H1 (cell line): ENCODE data around the gene FOSL1. TPM values are rescaled to one million over a fixed set of nuclear protein-coding genes. Genes with fewer than 3 reads are reported as not detected.

ENCODE experiments used
- CTCF ChIA-PET: fragments of 300-600 bp; sonication (Branson Sonifier 250); formaldehyde crosslinking; loops from one replicate; lab custom pipeline; 2021; ENCODE audit not compliant: partially characterized antibody; lab: Charles Lee
- POLR2A ChIA-PET: fragments of 300-600 bp; sonication (Branson Sonifier 250); formaldehyde crosslinking; loops from one replicate; lab custom pipeline; 2021; ENCODE audit warnings: inconsistent platforms; ENCODE audit not compliant: partially characterized antibody; lab: Charles Lee
- DNase-seq, 2 experiments: peaks; one replicate each; pipeline versions ENCODE4 v3.0.0 to v3.0.0-alpha.2; 2010 to 2022; ENCODE audit warnings: low spot score in 2 of 2, low read depth in 1 of 2, mixed read lengths in 1 of 2
- FAIRE-seq: peaks from 2 replicates; lab custom pipeline; 2011; peaks lifted over from hg19 to GRCh38; lab: Jason Lieb, UNC
- H2AFZ ChIP-seq: 2 replicates; pipeline ENCODE4 v1.8.1; 2012; ENCODE audit warnings: low read length, inconsistent platforms
- H2AK5ac ChIP-seq: 2 replicates; pipeline ENCODE4 v1.6.1; 2013; ENCODE audit warnings: low read depth, low read length
- H2BK120ac ChIP-seq: replicated peaks from 2 replicates; pipeline ENCODE3; 2013; ENCODE audit warnings: low read depth, low read length, inconsistent platforms
- H2BK12ac ChIP-seq: 2 replicates; pipeline ENCODE4 v1.6.1; 2013; ENCODE audit warnings: low read depth, low read length
- H2BK15ac ChIP-seq: 2 replicates; pipeline ENCODE4 v1.6.1; 2013; ENCODE audit warnings: low read length
- H2BK20ac ChIP-seq: 2 replicates; pipeline ENCODE4 v1.6.1; 2013; ENCODE audit warnings: low read length
- H2BK5ac ChIP-seq: 2 replicates; pipeline ENCODE4 v1.6.1; 2013; ENCODE audit warnings: low read depth, low read length
- H3K14ac ChIP-seq: 2 replicates; pipeline ENCODE4 v1.6.1; 2013; ENCODE audit warnings: inconsistent platforms; ENCODE audit not compliant: insufficient read length
- H3K18ac ChIP-seq: 2 replicates; pipeline ENCODE4 v1.6.1; 2013; ENCODE audit warnings: low read length; ENCODE audit errors: extremely low read depth
- H3K23ac ChIP-seq: 2 replicates; pipeline ENCODE4 v1.6.1; 2013; ENCODE audit warnings: inconsistent platforms; ENCODE audit not compliant: insufficient read length
- H3K23me2 ChIP-seq: 2 replicates; pipeline ENCODE4 v1.6.1; 2013; ENCODE audit warnings: low read depth, low read length
- H3K27ac ChIP-seq: 2 replicates; pipeline ENCODE4 v1.6.1; 2011; ENCODE audit warnings: low read depth, low read length, inconsistent platforms
- H3K27me3 ChIP-seq, 4 experiments: replicated peaks in 1 of 4; 1 replicate in 1 of 4; 2 replicates in 3 of 4; pipeline versions ENCODE4 v1.6.1 to v1.8.1; 2011 to 2013; ENCODE audit warnings: low read length in 3 of 4, mild to moderate bottlenecking in 3 of 4, inconsistent platforms in 2 of 4, mixed read lengths in 2 of 4, moderate library complexity in 1 of 4; ENCODE audit not compliant: control insufficient read depth in 3 of 4, insufficient read depth in 3 of 4; ENCODE audit errors: extremely low read depth in 1 of 4
- H3K36me3 ChIP-seq, 4 experiments: 2 replicates each; pipeline versions ENCODE4 v1.6.1 to v1.8.1; 2011 to 2013; ENCODE audit warnings: mild to moderate bottlenecking in 4 of 4, low read length in 3 of 4, moderate library complexity in 2 of 4, control low read depth in 1 of 4, inconsistent platforms in 1 of 4; ENCODE audit not compliant: insufficient read depth in 4 of 4, control insufficient read depth in 2 of 4
- H3K4ac ChIP-seq: replicated peaks from 2 replicates; pipeline ENCODE3; 2013; ENCODE audit warnings: low read length, low read depth, mixed read lengths, inconsistent platforms; ENCODE audit not compliant: insufficient read length
- H3K4me1 ChIP-seq, 4 experiments: replicated peaks in 1 of 4; 1 replicate in 1 of 4; 2 replicates in 3 of 4; pipeline versions ENCODE4 v1.6.1 to v1.8.1; 2011 to 2013; ENCODE audit warnings: low read length in 3 of 4, inconsistent platforms in 2 of 4, mixed read lengths in 1 of 4; ENCODE audit not compliant: insufficient read depth in 4 of 4, control insufficient read depth in 3 of 4
- H3K4me2 ChIP-seq, 2 experiments: 2 replicates each; pipeline versions ENCODE4 v1.6.1 to v1.8.1; 2011 to 2013; ENCODE audit warnings: low read depth in 2 of 2, low read length in 2 of 2, control low read depth in 1 of 2, inconsistent platforms in 1 of 2, mild to moderate bottlenecking in 1 of 2; ENCODE audit not compliant: insufficient read depth in 1 of 2
- H3K4me3 ChIP-seq, 4 experiments: fragments of 200-600, 300-600 bp in 1 of 4; sonication (generic), shearing (Covaris generic), sonication (Bioruptor Twin) in 1 of 4; 2 replicates each; pipeline versions ENCODE4 v1.5.1 to v1.8.1; 2011 to 2016; ENCODE audit warnings: low read length in 4 of 4, low read depth in 3 of 4, control low read depth in 2 of 4, inconsistent platforms in 2 of 4, mild to moderate bottlenecking in 2 of 4, mixed read lengths in 1 of 4, moderate library complexity in 1 of 4; ENCODE audit not compliant: insufficient read depth in 2 of 4; ENCODE audit errors: extremely low read depth in 1 of 4
- H3K56ac ChIP-seq: replicated peaks from 2 replicates; pipeline ENCODE3; 2013; ENCODE audit warnings: low read depth, mild to moderate bottlenecking, mixed read lengths, low read length, inconsistent platforms; ENCODE audit not compliant: insufficient read length
- H3K79me1 ChIP-seq: 2 replicates; pipeline ENCODE4 v1.6.1; 2013; ENCODE audit warnings: low read depth, low read length, control low read depth
- H3K79me2 ChIP-seq, 2 experiments: 2 replicates each; pipeline versions ENCODE4 v1.6.1 to v1.8.1; 2012 to 2013; ENCODE audit warnings: low read length in 2 of 2, mild to moderate bottlenecking in 2 of 2, inconsistent platforms in 1 of 2; ENCODE audit not compliant: insufficient read depth in 2 of 2, control insufficient read depth in 1 of 2
- H3K9ac ChIP-seq, 4 experiments: replicated peaks in 1 of 4; 1 replicate in 1 of 4; 2 replicates in 3 of 4; pipeline versions ENCODE4 v1.6.1 to v1.8.1; 2011 to 2013; ENCODE audit warnings: low read depth in 3 of 4, low read length in 3 of 4, control low read depth in 2 of 4, mild to moderate bottlenecking in 2 of 4, moderate library complexity in 2 of 4, inconsistent platforms in 1 of 4; ENCODE audit errors: extremely low read depth in 1 of 4
- H3K9me3 ChIP-seq, 2 experiments: 2 replicates each; pipeline versions ENCODE4 v1.6.1 to v1.8.1; 2012 to 2013; ENCODE audit warnings: mild to moderate bottlenecking in 2 of 2, moderate library complexity in 2 of 2, control low read depth in 1 of 2, inconsistent platforms in 1 of 2, low read depth in 1 of 2, low read length in 1 of 2, mixed read lengths in 1 of 2; ENCODE audit not compliant: insufficient read depth in 2 of 2
- H4K20me1 ChIP-seq, 2 experiments: replicated peaks in 1 of 2; 2 replicates each; pipeline versions ENCODE3 to v1.8.1; 2011 to 2013; ENCODE audit warnings: inconsistent platforms in 2 of 2, low read length in 2 of 2, mild to moderate bottlenecking in 1 of 2; ENCODE audit not compliant: insufficient read depth in 2 of 2, control insufficient read depth in 1 of 2
- H4K5ac ChIP-seq: 2 replicates; pipeline ENCODE4 v1.6.1; 2013; ENCODE audit warnings: low read length, low read depth, mixed read lengths, inconsistent platforms; ENCODE audit not compliant: insufficient read length
- H4K8ac ChIP-seq: 2 replicates; pipeline ENCODE4 v1.8.0; 2013; ENCODE audit warnings: mild to moderate bottlenecking, moderate library complexity, low read length, inconsistent platforms; ENCODE audit not compliant: insufficient read depth; ENCODE audit errors: extremely low read depth
- H4K91ac ChIP-seq: replicated peaks from 2 replicates; pipeline ENCODE3; 2013; ENCODE audit warnings: low read length, mixed read lengths, inconsistent platforms; ENCODE audit not compliant: insufficient read length
- BRCA1 ChIP-seq: IDR thresholded peaks from 2 replicates; pipeline ENCODE4 v1.6.1; 2012; ENCODE audit warnings: low read depth, low read length, improper control_type of control experiment
- CBX8 ChIP-seq: fragments of 300-800, 300-1000 bp; sonication (generic); IDR thresholded peaks from 2 replicates; pipeline ENCODE4 v1.7.1; 2016; ENCODE audit warnings: low read depth, low read length, borderline replicate concordance
- CREB1 ChIP-seq: IDR thresholded peaks from 2 replicates; pipeline ENCODE4 v1.6.1; 2012; ENCODE audit warnings: inconsistent platforms
- E2F6 ChIP-seq: IDR thresholded peaks from 2 replicates; pipeline ENCODE4 v1.6.1; 2012; ENCODE audit warnings: inconsistent platforms
- EZH2 ChIP-seq: fragments of 200-600 bp; sonication (generic); IDR thresholded peaks from 2 replicates; pipeline ENCODE4 v1.7.1; 2012; ENCODE audit warnings: low read depth, mild to moderate bottlenecking, moderate library complexity, low read length, inconsistent platforms; ENCODE audit not compliant: severe bottlenecking
- KDM5A ChIP-seq: fragments of 200-600 bp; IDR thresholded peaks from 2 replicates; pipeline ENCODE4 v1.7.1; 2012; ENCODE audit warnings: mild to moderate bottlenecking, low read length, inconsistent platforms, mixed read lengths
- PHF8 ChIP-seq: fragments of 200-600 bp; sonication (generic); conservative IDR thresholded peaks from 2 replicates; pipeline ENCODE4 v1.7.1; 2012; ENCODE audit warnings: low read depth, mild to moderate bottlenecking, inconsistent platforms, low read length, moderate library complexity
- RAD21 ChIP-seq, 2 experiments: IDR thresholded peaks in 1 of 2; conservative IDR thresholded peaks in 1 of 2; 2 replicates each; pipeline ENCODE4 v1.6.1; 2011; ENCODE audit warnings: low read depth in 2 of 2, low read length in 2 of 2, improper control_type of control experiment in 1 of 2, inconsistent platforms in 1 of 2, mild to moderate bottlenecking in 1 of 2, moderate library complexity in 1 of 2
- SIX5 ChIP-seq: IDR thresholded peaks from 2 replicates; pipeline ENCODE4 v1.6.1; 2011; ENCODE audit warnings: mild to moderate bottlenecking, low read depth, low read length
- SP4 ChIP-seq: IDR thresholded peaks from 2 replicates; pipeline ENCODE4 v1.6.1; 2012; ENCODE audit warnings: low read length, inconsistent platforms
- SRF ChIP-seq: IDR thresholded peaks from 2 replicates; pipeline ENCODE4 v1.6.1; 2011; ENCODE audit warnings: mild to moderate bottlenecking, low read depth, low read length, moderate library complexity
- SUZ12 ChIP-seq: fragments of 200-600 bp; sonication (generic); IDR thresholded peaks from 2 replicates; pipeline ENCODE4 v1.6.1; 2012; ENCODE audit warnings: mild to moderate bottlenecking, inconsistent platforms, low read length, moderate library complexity, mixed read lengths
- TBP ChIP-seq: IDR thresholded peaks from 2 replicates; pipeline ENCODE4 v1.6.1; 2011; ENCODE audit warnings: low read depth, low read length, improper control_type of control experiment
- WGBS, 2 experiments: shearing (Covaris generic) in 1 of 2; methylation state at CpG; one replicate each; pipeline versions ENCODE4 v1.1.6 to v1.1.7; 2013 to 2015; ENCODE audit warnings: low lambda C conversion rate in 2 of 2, mixed read lengths in 2 of 2, inconsistent platforms in 1 of 2, low coverage in 1 of 2, missing lambda C conversion rate in 1 of 2; ENCODE audit not compliant: insufficient replicate concordance in 2 of 2, insufficient coverage in 1 of 2, insufficient read length in 1 of 2; ENCODE audit errors: extremely low coverage in 1 of 2, missing lambda C conversion rate in 1 of 2; 5-methylcytosine and 5-hydroxymethylcytosine counted together
- polyA plus RNA-seq, 7 experiments: library from polyadenylated mRNA; depleted of rRNA in 3 of 7; stranded (reverse) in 5 of 7; unstranded in 2 of 7; fragments of >200 nt in 5 of 7; fragments of 200-250 nt in 2 of 7; gene quantifications; 1 replicate in 5 of 7; 2 replicates in 1 of 7; 4 replicates in 1 of 7; pipeline versions ENCODE4 v1.2.1 to v1.2.3, GENCODE V29; 2011 to 2013; ENCODE audit warnings: missing spikeins in 2 of 7, mixed read lengths in 2 of 7
- total RNA-seq: library from RNA; stranded (reverse); fragmentation: NEBNext Ultra II Directional; extraction: Animal tissue kit (Norgen Biotek cat#: 25700); gene quantifications from 2 replicates; pipeline ENCODE4 v1.2.1, GENCODE V29; 2021

The FOSL1 gene
- total and polyA plus RNA-seq, 2 of the 8 experiments (the other 6 are each of a cell fraction or from before 2014, with no cell fraction given) = 6.3 to 7.2 TPM

GRCh38 chr11:65849771-65850216 lies 50.4 kb downstream of the FOSL1 start:
- Histone ChIP-seq H4K8ac (no peak overlapping the region), H3K79me2 (peaks cover 0 to 10% of the 10 kb centered on the region in 2 experiments; a peak in 2 of 4 replicates), H4K20me1 (peaks cover 12 to 14% of the 10 kb centered on the region in 2 experiments), H3K4me1 (peaks cover 0 to 4% (median under 1%) of the 10 kb centered on the region in 4 experiments; a peak in 5 of 7 replicates), H2BK120ac (no peak overlapping the region), H3K79me1 (peaks cover 7% of the 10 kb centered on the region), H3K4me2 (no peak overlapping the region), H3K4ac (no peak overlapping the region), H2AK5ac (no peak overlapping the region), H2BK20ac (no peak overlapping the region), H3K36me3 (peaks cover 6 to 20% (median 16%) of the 10 kb centered on the region in 4 experiments), H4K5ac (no peak overlapping the region), H3K4me3 (no peak overlapping the region), H3K14ac (no peak overlapping the region), H3K27ac (no peak overlapping the region), H3K27me3 (no peaks in the 10 kb centered on the region; a peak in 1 of 7 replicates), H3K23me2 (no peaks in the 10 kb centered on the region), H3K23ac (no peak overlapping the region), H2BK5ac (peak overlapping the region; percentile 77; the same call in 1 of the 2 replicates), H3K56ac (no peak overlapping the region), H2BK15ac (no peak overlapping the region), H3K18ac (no peak overlapping the region), H2AFZ (no peak overlapping the region), H3K9me3 (peaks cover 7 to 10% of the 10 kb centered on the region in 2 experiments; a peak in 2 of 4 replicates), H4K91ac (no peak overlapping the region), H2BK12ac (no peak overlapping the region), H3K9ac (no peak overlapping the region)
- CTCF ChIA-PET = interaction anchor here (0.8 to 15.2 kb wide), 16 partner anchors 8 to 186 kb away, joined by 3 to 283 read pairs (median 14); partner anchors contain the start of genes AP5B1, CCDC85B, CFL1 and CTSW
- POLR2A ChIA-PET = interaction anchor here (1.0 to 38.3 kb wide), 10 partner anchors 11 to 186 kb away, joined by 3 to 1071 read pairs (median 6); partner anchors contain the start of genes CCDC85B, CFL1, CTSW and EFEMP2
- WGBS, 2 experiments = 84% methylated on average over 13 of the region's 16 CpGs; no CpG with 5 or more reads in 1 of the 2 experiments
- no peak for FAIRE-seq
- DNase-seq = no peak
- TF ChIP-seq KDM5A = no peak
- TF ChIP-seq SIX5 = no peak
- TF ChIP-seq EZH2 = no peak
- TF ChIP-seq E2F6 = no peak
- TF ChIP-seq BRCA1 = no peak
- TF ChIP-seq TBP = no peak
- no peak for TF ChIP-seq CREB1
- no peak for TF ChIP-seq SP4
- TF ChIP-seq SUZ12 = no peak
- TF ChIP-seq RAD21 (IDR thresholded peaks at IDR 0.05 in 1 of 2, conservative IDR thresholded peaks at IDR 0.05 in 1 of 2; ENCODE audit: low read depth in 2 of 2, low read length in 2 of 2) = no peak
- TF ChIP-seq PHF8 = no peak
- TF ChIP-seq CBX8 = no peak
- TF ChIP-seq SRF = no peak
